A549 (cell line): ENCODE measurements around the gene KIF2A.

Experiments used
- BHLHE40 ChIP-seq: IDR thresholded peaks from 2 replicates; pipeline ENCODE4 v1.6.1; 2012; ENCODE audit warnings: low read depth, low read length, inconsistent platforms
- CTCF ChIP-seq: fragments of >200 bp; sonication (Bioruptor Twin); formaldehyde crosslinking; IDR thresholded peaks from 3 replicates; pipeline ENCODE4 v1.5.1; 2016
- JUNB ChIP-seq: fragments of >200 bp; sonication (Bioruptor Twin); formaldehyde crosslinking; IDR thresholded peaks from 2 replicates; pipeline ENCODE4 v1.6.1; 2016
- MAZ ChIP-seq: fragments of 150-350 bp; IDR thresholded peaks from 2 replicates; pipeline ENCODE4 v1.6.1; 2014; ENCODE audit warnings: antibody characterized with exemption, low read depth, low read length, borderline replicate concordance
- NFE2L2 ChIP-seq: fragments of 150-350 bp; conservative IDR thresholded peaks from 2 replicates; pipeline ENCODE4 v1.6.1; 2014; ENCODE audit warnings: low read length
- POLR2A ChIP-seq: IDR thresholded peaks from 2 replicates; pipeline ENCODE4 v1.6.1; 2012; ENCODE audit warnings: mild to moderate bottlenecking, low read length

GRCh38 chr5:62375627-62376026, 69.6 kb downstream of the KIF2A start:
- TF ChIP-seq CTCF (no peak), POLR2A (no peak), BHLHE40 (no peak), NFE2L2 (no peak), MAZ (no peak), JUNB (no peak)
